Nucleus accumbens (tissue), 56 donors: ENCODE measurements around the gene OR2T27.
A peak's percentile ranks its signal among the peaks of the same experiment; 100 is the strongest.
"Not testable (repeated sequence)": the region's sequence is repeated elsewhere in the genome, so short reads cannot be mapped to it uniquely, and the experiment has no call there.

Source experiments
- DNase-seq, 56 donors: peaks; one replicate each; lab custom pipeline; 2025; lab: John Stamatoyannopoulos, UW

The OR2T27 gene

GRCh38 chr1:248642971-248643651 lies 12.2 kb downstream of the OR2T27 start:
- DNase-seq: not testable (repeated sequence)

- not testable (repeated sequence) for DNase-seq
Observed at GRCh38 chr1:248641583-248641982, 13.7 kb downstream of the OR2T27 start.

- not testable (repeated sequence) for DNase-seq
Observed at GRCh38 chr1:248640906-248641305, 14.4 kb downstream of the OR2T27 start.

- DNase-seq: not testable (repeated sequence)
Observed at GRCh38 chr1:248639652-248640051, 15.7 kb downstream of the OR2T27 start.

GRCh38 chr1:248636612-248637011 lies 18.7 kb downstream of the OR2T27 start:
- not testable (repeated sequence) for DNase-seq

GRCh38 chr1:248634991-248635390 lies 20.3 kb downstream of the OR2T27 start, which contains the start of gene OR2T11:
OR2T11 (minus strand) TSS chr1:248635091; CDS start chr1:248627128, 7,963 bp downstream.
- DNase-seq: not testable (repeated sequence)

GRCh38 chr1:248631354-248632008 lies 23.8 kb downstream of the OR2T27 start:
- DNase-seq: no peak

- no peak for DNase-seq
Observed at GRCh38 chr1:248630551-248630950, 24.8 kb downstream of the OR2T27 start.

GRCh38 chr1:248627971-248628844 lies 27.1 kb downstream of the OR2T27 start:
- DNase-seq: no peak

- no peak for DNase-seq
Observed at GRCh38 chr1:248625971-248626370, 29.4 kb downstream of the OR2T27 start.

GRCh38 chr1:248625166-248625565 lies 30.2 kb downstream of the OR2T27 start:
- DNase-seq: no peak

GRCh38 chr1:248622570-248623001 lies 32.7 kb downstream of the OR2T27 start:
- DNase-seq: no peak

- no peak for DNase-seq
Observed at GRCh38 chr1:248621770-248622169, 33.6 kb downstream of the OR2T27 start.

- DNase-seq: peak in 18 of 56 donors; percentile 1 to 61 (median 21)
Observed at GRCh38 chr1:248618878-248619277, 36.5 kb downstream of the OR2T27 start.

- DNase-seq: no peak
Observed at GRCh38 chr1:248618119-248618518, 37.2 kb downstream of the OR2T27 start.

GRCh38 chr1:248613742-248614141 lies 41.6 kb downstream of the OR2T27 start:
- no peak for DNase-seq

- no peak for DNase-seq
Observed at GRCh38 chr1:248611883-248612414, 43.4 kb downstream of the OR2T27 start.

- no peak for DNase-seq
Observed at GRCh38 chr1:248610301-248610700, 45.0 kb downstream of the OR2T27 start.
